Measurements from ENCODE around the gene KIRREL1.
A peak's percentile ranks its signal among the peaks of the same experiment; 100 is the strongest.

The KIRREL1 gene

DNA sequence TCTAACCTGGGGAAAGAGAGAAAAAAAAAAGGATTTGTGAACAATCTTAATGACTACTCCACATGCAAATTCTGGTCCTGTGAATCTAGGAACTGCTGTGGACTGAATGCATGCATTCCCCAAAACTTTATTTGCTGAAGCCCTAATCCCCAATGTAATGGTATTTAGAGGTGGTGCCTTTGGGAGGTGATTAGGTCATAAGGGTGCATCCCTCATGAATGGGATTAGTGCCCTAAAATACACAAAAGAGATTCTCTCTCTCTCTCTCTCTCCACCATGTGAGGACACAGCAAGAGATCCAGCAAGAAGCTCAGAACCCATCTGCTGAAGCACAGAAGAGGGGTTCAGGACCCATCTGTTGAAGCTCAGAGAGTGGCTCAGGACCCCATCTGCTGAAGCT, 26.2 kb upstream of the KIRREL1 start:
- Histone ChIP-seq H2BK15ac (ENCODE audit: low read depth, poor library complexity, severe bottlenecking) (peak overlapping the region; percentile 31), H3K27me3 (ENCODE audit: control insufficient read depth in 1 of 2, insufficient read depth in 1 of 2, low read length in 2 of 2) (no peaks in the 10 kb centered on the region), H3K18ac (ENCODE audit: low read depth in 1 of 2, low read length in 2 of 2) (no peak overlapping the region), H2BK120ac (ENCODE audit: low read depth, low read length) (no peak overlapping the region), H3K9me3 (ENCODE audit: control insufficient read depth, low read length) (peaks cover 6% of the 10 kb centered on the region), H4K8ac (ENCODE audit: low read length) (no peak overlapping the region), H3K79me1 (replicated peaks; ENCODE audit: low read length, poor library complexity, severe bottlenecking) (peaks cover 7% of the 10 kb centered on the region), H2AFZ (ENCODE audit: low read depth, low read length) (no peak overlapping the region), H3K4me2 (ENCODE audit: low read length, poor library complexity, severe bottlenecking) (no peak overlapping the region), H3K4me3 (ENCODE audit: insufficient read depth in 1 of 2, low read depth in 1 of 2, low read length in 2 of 2) (no peak overlapping the region), H3K36me3 (ENCODE audit: control insufficient read depth in 1 of 2, insufficient read depth in 2 of 2, low read depth in 1 of 2, low read length in 2 of 2) (no peaks in the 10 kb centered on the region), H2AK5ac (ENCODE audit: low read length, severe bottlenecking) (peak overlapping the region; percentile 100), H3K27ac (ENCODE audit: low read length, poor library complexity, severe bottlenecking) (peak overlapping the region; percentile 99), H3K23ac (ENCODE audit: low read length in 2 of 2) (no peak overlapping the region), H4K91ac (ENCODE audit: low read length) (no peak overlapping the region), H3K4ac (ENCODE audit: low read depth in 1 of 2, low read length in 2 of 2) (no peak overlapping the region), H3K9ac (ENCODE audit: low read length) (no peak overlapping the region), H3K14ac (ENCODE audit: low read length in 2 of 2) (no peak overlapping the region), H2BK5ac (ENCODE audit: low read depth, low read length, poor library complexity, severe bottlenecking) (peak overlapping the region; percentile 99), H2BK12ac (ENCODE audit: low read length in 2 of 2) (no peak overlapping the region), H3K4me1 (ENCODE audit: control insufficient read depth, insufficient read depth, low read depth, low read length) (peaks cover 34% of the 10 kb centered on the region)
- DNase-seq, result no peak

DNA sequence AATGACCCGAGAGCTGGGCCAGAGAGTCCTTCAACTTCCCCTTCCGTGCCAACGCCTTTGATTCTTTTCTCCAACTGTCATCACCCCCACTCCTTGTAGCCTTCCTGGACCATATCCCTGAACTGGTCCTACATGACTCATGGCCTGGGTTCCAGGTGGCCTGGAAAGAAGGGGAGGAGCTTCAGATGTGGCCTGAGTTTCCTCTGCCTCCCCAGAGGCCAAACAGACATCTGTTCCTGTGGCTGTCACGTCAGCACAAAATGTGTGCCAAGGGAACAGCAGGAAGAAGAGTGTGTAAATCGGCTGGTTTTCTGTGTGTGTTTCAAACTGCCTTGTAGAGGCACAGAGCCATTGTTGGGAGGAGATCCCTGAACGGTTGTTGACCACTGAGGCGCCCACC, 24.9 kb upstream of the KIRREL1 start:
- Histone ChIP-seq H3K4me3 (ENCODE audit: insufficient read depth in 1 of 2, low read depth in 1 of 2, low read length in 2 of 2) (peak overlapping the region in 1 of 2 experiments; percentile 21), H4K8ac (ENCODE audit: low read length) (no peak overlapping the region), H2BK120ac (ENCODE audit: low read depth, low read length) (no peak overlapping the region), H3K18ac (ENCODE audit: low read depth in 1 of 2, low read length in 2 of 2) (no peak overlapping the region), H3K27me3 (ENCODE audit: control insufficient read depth in 1 of 2, insufficient read depth in 1 of 2, low read length in 2 of 2) (no peaks in the 10 kb centered on the region), H2BK15ac (ENCODE audit: low read depth, poor library complexity, severe bottlenecking) (no peak overlapping the region), H2BK12ac (ENCODE audit: low read length in 2 of 2) (no peak overlapping the region), H3K27ac (ENCODE audit: low read length, poor library complexity, severe bottlenecking) (peak overlapping the region; percentile 99), H2BK5ac (ENCODE audit: low read depth, low read length, poor library complexity, severe bottlenecking) (peak overlapping the region; percentile 76), H3K36me3 (ENCODE audit: control insufficient read depth in 1 of 2, insufficient read depth in 2 of 2, low read depth in 1 of 2, low read length in 2 of 2) (no peaks in the 10 kb centered on the region), H4K91ac (ENCODE audit: low read length) (no peak overlapping the region), H3K23ac (ENCODE audit: low read length in 2 of 2) (no peak overlapping the region), H3K4me2 (ENCODE audit: low read length, poor library complexity, severe bottlenecking) (no peak overlapping the region), H2AK5ac (ENCODE audit: low read length, severe bottlenecking) (peak overlapping the region; percentile 82), H3K14ac (ENCODE audit: low read length in 2 of 2) (no peak overlapping the region), H3K79me1 (replicated peaks; ENCODE audit: low read length, poor library complexity, severe bottlenecking) (peaks cover 7% of the 10 kb centered on the region), H2AFZ (ENCODE audit: low read depth, low read length) (no peak overlapping the region), H3K9ac (ENCODE audit: low read length) (peak overlapping the region; percentile 75), H3K4me1 (ENCODE audit: control insufficient read depth, insufficient read depth, low read depth, low read length) (peaks cover 27% of the 10 kb centered on the region), H3K4ac (ENCODE audit: low read depth in 1 of 2, low read length in 2 of 2) (no peak overlapping the region), H3K9me3 (ENCODE audit: control insufficient read depth, low read length) (peaks cover 6% of the 10 kb centered on the region)
- peak; percentile 60 for DNase-seq
- 63% methylated on average over 7 of the region's 7 CpGs for WGBS

DNA sequence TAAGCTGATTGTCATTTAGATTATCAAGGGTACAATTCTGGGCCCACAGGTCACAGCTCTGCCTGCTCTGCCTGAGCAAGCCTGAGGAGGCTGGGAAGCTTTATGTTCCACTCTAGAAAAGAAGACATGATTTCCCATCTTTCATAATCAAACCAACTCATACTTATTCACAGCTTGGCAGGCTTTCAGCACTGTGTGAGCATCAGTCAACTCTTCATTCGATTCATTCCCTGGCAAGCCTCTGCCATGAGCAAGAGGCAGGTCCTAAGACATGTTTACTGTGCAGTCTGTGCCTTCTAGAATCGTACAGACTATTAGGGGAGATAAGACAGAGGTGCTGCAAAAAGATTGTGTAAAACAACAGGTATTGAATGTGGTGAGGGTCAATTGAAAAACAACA, 24.5 kb upstream of the KIRREL1 start:
- Histone ChIP-seq H3K14ac (ENCODE audit: low read length in 2 of 2) (no peak overlapping the region), H2BK5ac (ENCODE audit: low read depth, low read length, poor library complexity, severe bottlenecking) (peak overlapping the region; percentile 76), H3K23ac (ENCODE audit: low read length in 2 of 2) (no peak overlapping the region), H2AK5ac (ENCODE audit: low read length, severe bottlenecking) (peak overlapping the region; percentile 81), H3K4me2 (ENCODE audit: low read length, poor library complexity, severe bottlenecking) (no peak overlapping the region), H3K27ac (ENCODE audit: low read length, poor library complexity, severe bottlenecking) (peak overlapping the region; percentile 99), H2BK15ac (ENCODE audit: low read depth, poor library complexity, severe bottlenecking) (no peak overlapping the region), H3K4me3 (ENCODE audit: insufficient read depth in 1 of 2, low read depth in 1 of 2, low read length in 2 of 2) (peak overlapping the region in 1 of 2 experiments; percentile 55), H3K36me3 (ENCODE audit: control insufficient read depth in 1 of 2, insufficient read depth in 2 of 2, low read depth in 1 of 2, low read length in 2 of 2) (no peaks in the 10 kb centered on the region), H4K91ac (ENCODE audit: low read length) (no peak overlapping the region), H3K18ac (ENCODE audit: low read depth in 1 of 2, low read length in 2 of 2) (no peak overlapping the region), H3K79me1 (replicated peaks; ENCODE audit: low read length, poor library complexity, severe bottlenecking) (peaks cover 6% of the 10 kb centered on the region), H3K27me3 (ENCODE audit: control insufficient read depth in 1 of 2, insufficient read depth in 1 of 2, low read length in 2 of 2) (no peaks in the 10 kb centered on the region), H3K4ac (ENCODE audit: low read depth in 1 of 2, low read length in 2 of 2) (no peak overlapping the region), H2BK120ac (ENCODE audit: low read depth, low read length) (no peak overlapping the region), H2AFZ (ENCODE audit: low read depth, low read length) (no peak overlapping the region), H2BK12ac (ENCODE audit: low read length in 2 of 2) (peak overlapping the region in 1 of 2 experiments; percentile 49), H3K4me1 (ENCODE audit: control insufficient read depth, insufficient read depth, low read depth, low read length) (peaks cover 24% of the 10 kb centered on the region), H3K9ac (ENCODE audit: low read length) (peak overlapping the region; percentile 75), H3K9me3 (ENCODE audit: control insufficient read depth, low read length) (peaks cover 6% of the 10 kb centered on the region), H4K8ac (ENCODE audit: low read length) (no peak overlapping the region)
- DNase-seq, result peak; percentile 64
- WGBS, result 45% methylated on average over 2 of the region's 2 CpGs

DNA sequence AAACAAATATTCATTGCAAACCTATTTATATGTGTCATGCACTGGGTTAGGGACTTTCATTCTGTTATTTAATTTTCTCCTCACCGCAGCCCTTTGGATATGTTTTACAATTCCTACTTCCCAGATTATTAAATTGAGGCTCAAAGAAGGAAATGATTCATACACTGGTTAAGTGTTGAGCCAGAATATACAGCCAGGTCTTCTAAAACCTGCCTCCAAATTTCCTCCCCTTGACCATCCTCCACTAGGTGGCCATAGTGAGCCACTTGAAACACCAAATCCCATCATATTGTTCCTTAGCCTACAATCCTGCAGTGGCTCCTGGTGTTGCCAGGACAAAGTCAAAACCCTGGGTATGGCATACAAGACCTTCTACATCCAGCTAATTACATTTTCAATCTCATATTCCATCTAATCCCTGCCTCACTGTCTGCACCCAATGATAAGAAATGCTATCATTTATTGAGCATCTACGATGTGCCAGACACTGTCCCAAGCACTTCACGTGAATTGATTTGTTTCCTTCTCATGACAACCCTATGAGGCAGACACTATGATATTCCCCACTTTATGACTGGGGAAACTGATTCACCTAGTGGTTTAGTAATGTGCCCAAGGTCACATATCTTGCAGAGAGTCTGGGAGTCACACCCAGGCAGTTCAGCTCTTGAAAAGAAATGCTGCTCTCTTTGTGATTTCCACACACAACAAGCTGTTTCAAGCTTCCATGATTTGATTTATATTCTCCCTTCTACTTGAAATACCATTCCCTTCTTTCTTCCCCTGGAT, 23.6 kb upstream of the KIRREL1 start:
- Histone ChIP-seq H3K18ac (ENCODE audit: low read depth in 1 of 2, low read length in 2 of 2) (no peak overlapping the region), H4K8ac (ENCODE audit: low read length) (no peak overlapping the region), H2AK5ac (ENCODE audit: low read length, severe bottlenecking) (peak overlapping the region; percentile 73), H3K4ac (ENCODE audit: low read depth in 1 of 2, low read length in 2 of 2) (no peak overlapping the region), H3K27ac (ENCODE audit: low read length, poor library complexity, severe bottlenecking) (peak overlapping the region; percentile 99), H2BK5ac (ENCODE audit: low read depth, low read length, poor library complexity, severe bottlenecking) (peak overlapping the region; percentile 53), H2BK120ac (ENCODE audit: low read depth, low read length) (no peak overlapping the region), H3K4me1 (ENCODE audit: control insufficient read depth, insufficient read depth, low read depth, low read length) (peaks cover 22% of the 10 kb centered on the region), H3K4me3 (ENCODE audit: insufficient read depth in 1 of 2, low read depth in 1 of 2, low read length in 2 of 2) (no peak overlapping the region), H3K14ac (ENCODE audit: low read length in 2 of 2) (no peak overlapping the region), H3K79me1 (replicated peaks; ENCODE audit: low read length, poor library complexity, severe bottlenecking) (peaks cover 4% of the 10 kb centered on the region), H2AFZ (ENCODE audit: low read depth, low read length) (no peak overlapping the region), H3K9ac (ENCODE audit: low read length) (peak overlapping the region; percentile 75), H3K36me3 (ENCODE audit: control insufficient read depth in 1 of 2, insufficient read depth in 2 of 2, low read depth in 1 of 2, low read length in 2 of 2) (no peaks in the 10 kb centered on the region), H3K9me3 (ENCODE audit: control insufficient read depth, low read length) (peaks cover 6% of the 10 kb centered on the region), H2BK12ac (ENCODE audit: low read length in 2 of 2) (no peak overlapping the region), H2BK15ac (ENCODE audit: low read depth, poor library complexity, severe bottlenecking) (no peak overlapping the region), H3K27me3 (ENCODE audit: control insufficient read depth in 1 of 2, insufficient read depth in 1 of 2, low read length in 2 of 2) (no peaks in the 10 kb centered on the region), H4K91ac (ENCODE audit: low read length) (no peak overlapping the region), H3K23ac (ENCODE audit: low read length in 2 of 2) (no peak overlapping the region), H3K4me2 (ENCODE audit: low read length, poor library complexity, severe bottlenecking) (no peak overlapping the region)
- peak; percentile 75 for DNase-seq
- 62% methylated on average over 3 of the region's 3 CpGs for WGBS

Measured in mesenchymal stem cell (in vitro differentiated cells and primary cell).